GM21526 (cell line): ENCODE results near the gene SNRNP48.

Experiments
- ATAC-seq: cut with Tn5 transposase; IDR thresholded peaks from one replicate; pipeline ENCODE4 v1.9.1; 2021; ENCODE audit warnings: moderate library complexity; ENCODE audit not compliant: unreplicated experiment, low FRiP score

SNRNP48 gene

GRCh38 chr6:7590918-7591302, 912 bp downstream of the SNRNP48 start:
- no peak for ATAC-seq

- ATAC-seq: no peak
Measured at GRCh38 chr6:7591770-7592169, 1.8 kb downstream of the SNRNP48 start.

GRCh38 chr6:7593229-7593628, 3.2 kb downstream of the SNRNP48 start:
- ATAC-seq: no peak

- ATAC-seq: no peak
Measured at GRCh38 chr6:7594579-7595125, 4.7 kb downstream of the SNRNP48 start.

- no peak for ATAC-seq
Measured at GRCh38 chr6:7604003-7604402, 14.0 kb downstream of the SNRNP48 start.

- ATAC-seq: no peak
Measured at GRCh38 chr6:7604506-7604905, 14.5 kb downstream of the SNRNP48 start.

GRCh38 chr6:7615611-7616383, 25.8 kb downstream of the SNRNP48 start:
- ATAC-seq: no peak

GRCh38 chr6:7617801-7618764, 28.1 kb downstream of the SNRNP48 start:
- ATAC-seq: peak; percentile 55

GRCh38 chr6:7621761-7622160, 31.8 kb downstream of the SNRNP48 start:
- no peak for ATAC-seq

GRCh38 chr6:7624796-7625710, 35.1 kb downstream of the SNRNP48 start:
- no peak for ATAC-seq

- ATAC-seq: no peak
Measured at GRCh38 chr6:7628479-7628878, 38.5 kb downstream of the SNRNP48 start.

- ATAC-seq: no peak
Measured at GRCh38 chr6:7628909-7629308, 38.9 kb downstream of the SNRNP48 start.

- ATAC-seq: no peak
Measured at GRCh38 chr6:7629321-7629720, 39.3 kb downstream of the SNRNP48 start.

GRCh38 chr6:7630792-7631191, 40.8 kb downstream of the SNRNP48 start:
- ATAC-seq: no peak

GRCh38 chr6:7631466-7631865, 41.5 kb downstream of the SNRNP48 start:
- ATAC-seq: no peak

GRCh38 chr6:7632501-7633290, 42.7 kb downstream of the SNRNP48 start:
- no peak for ATAC-seq

- ATAC-seq: no peak
Measured at GRCh38 chr6:7633361-7633760, 43.4 kb downstream of the SNRNP48 start.

GRCh38 chr6:7636151-7636550, 46.2 kb downstream of the SNRNP48 start:
- no peak for ATAC-seq

- no peak for ATAC-seq
Measured at GRCh38 chr6:7637533-7637932, 47.5 kb downstream of the SNRNP48 start.
